ENCODE measurements around the gene PIGA. TPM values are rescaled to one million over a fixed set of nuclear protein-coding genes. Genes with fewer than 3 reads are reported as not detected.

The PIGA gene
- total RNA-seq, 2 donors from 2014 or later, result 33.1 to 46.2 TPM

Other genes starting within 250 kb of the PIGA start
- under 1 TPM in 1 of 2 donors, not detected in 1; 0.41 TPM for gene ASB9, start 65.4 kb downstream of the PIGA start, total RNA-seq
- gene ASB11, start 19.9 kb downstream of the PIGA start, total RNA-seq, result not detected
- gene VEGFD, start 48.9 kb upstream of the PIGA start, total RNA-seq, result not detected
- gene PIR, start 157.8 kb upstream of the PIGA start, total RNA-seq, result under 1 TPM; 0.46 to 0.86 TPM
- not detected for gene BMX, start 165.3 kb upstream of the PIGA start, total RNA-seq

Measured in activated T-cell treated with anti-CD3 and anti-CD28 coated beads, Interleukin-2, amount 50 U/mL, for 72 hours (primary cell).